WTC11 (cell line): ENCODE measurements around the gene DTNB. TPM values are rescaled to one million over a fixed set of nuclear protein-coding genes. Genes with fewer than 3 reads are reported as not detected.

Experiments
- ATAC-seq: fragments of 200-7000 bp; cut with Tn5 transposase; 2 replicates; pipeline ENCODE4 v1.10.0; 2021; ENCODE audit warnings: mild to moderate bottlenecking, moderate library complexity
- CTCF ChIA-PET: fragments of 300-600 bp; sonication (Branson Sonifier 250); formaldehyde crosslinking; loops from one replicate; lab custom pipeline; 2021; ENCODE audit warnings: antibody characterized with exemption; lab: Charles Lee
- POLR2A ChIA-PET: fragments of 350-600 bp; sonication (Branson Sonifier 250); formaldehyde crosslinking; loops from one replicate; lab custom pipeline; 2021; ENCODE audit warnings: antibody characterized with exemption; lab: Charles Lee
- DNase-seq: peaks from one replicate; pipeline ENCODE4 v3.0.0; 2021; ENCODE audit warnings: low spot score
- H3K27ac Mint-ChIP-seq: 2 replicates; pipeline ENCODE4 v1.8.0; 2021; ENCODE audit warnings: mixed read lengths
- H3K27me3 Mint-ChIP-seq: 2 replicates; pipeline ENCODE4 v1.8.0; 2021; ENCODE audit warnings: low read depth, mild to moderate bottlenecking, moderate library complexity, mixed read lengths
- H3K36me3 Mint-ChIP-seq: 2 replicates; pipeline ENCODE4 v1.8.0; 2021; ENCODE audit warnings: mixed read lengths
- H3K4me1 Mint-ChIP-seq: 2 replicates; pipeline ENCODE4 v1.8.0; 2022; ENCODE audit warnings: mixed read lengths
- H3K4me3 Mint-ChIP-seq: 2 replicates; pipeline ENCODE4 v1.8.0; 2021; ENCODE audit warnings: mild to moderate bottlenecking, moderate library complexity, mixed read lengths
- H3K9me3 Mint-ChIP-seq: 2 replicates; pipeline ENCODE4 v1.8.0; 2021; ENCODE audit warnings: mixed read lengths
- AR ChIP-seq: fragments of 250-450 bp; sonication (Bioruptor Pico); IDR thresholded peaks from 2 replicates; pipeline ENCODE4 v1.9.0; 2021; ENCODE audit warnings: mild to moderate bottlenecking
- E2F1 ChIP-seq: sonication (generic); formaldehyde crosslinking; IDR thresholded peaks from 2 replicates; pipeline ENCODE4 v1.8.0; 2022; ENCODE audit warnings: mild to moderate bottlenecking, missing genetic modification reagents
- GABPB1 ChIP-seq: sonication (generic); formaldehyde crosslinking; IDR thresholded peaks from 2 replicates; pipeline ENCODE4 v1.8.1; 2023; ENCODE audit warnings: mild to moderate bottlenecking, missing genetic modification reagents
- KAT7 ChIP-seq: sonication (generic); formaldehyde crosslinking; IDR thresholded peaks from 2 replicates; pipeline ENCODE4 v1.8.1; 2023; ENCODE audit warnings: missing genetic modification reagents, mild to moderate bottlenecking, borderline replicate concordance
- MLX ChIP-seq: sonication (generic); formaldehyde crosslinking; IDR thresholded peaks from 2 replicates; pipeline ENCODE4 v1.8.1; 2023; ENCODE audit warnings: mild to moderate bottlenecking, missing genetic modification reagents, moderate library complexity
- MXD4 ChIP-seq: fragments of 250-450 bp; sonication (Bioruptor Pico); IDR thresholded peaks from 2 replicates; pipeline ENCODE4 v1.8.0; 2021; ENCODE audit warnings: mild to moderate bottlenecking, moderate library complexity, borderline replicate concordance
- MYBL2 ChIP-seq: sonication (generic); formaldehyde crosslinking; IDR thresholded peaks from 2 replicates; pipeline ENCODE4 v1.8.1; 2023; ENCODE audit warnings: mild to moderate bottlenecking, moderate library complexity, missing genetic modification reagents
- NFE2L1 ChIP-seq: sonication (generic); formaldehyde crosslinking; IDR thresholded peaks from 2 replicates; pipeline ENCODE4 v1.8.1; 2023; ENCODE audit warnings: missing genetic modification reagents
- NFYB ChIP-seq: sonication (generic); formaldehyde crosslinking; conservative IDR thresholded peaks from 2 replicates; pipeline ENCODE4 v1.8.0; 2022; ENCODE audit warnings: low read depth, missing genetic modification reagents
- NR1H2 ChIP-seq: sonication (generic); formaldehyde crosslinking; IDR thresholded peaks from 2 replicates; pipeline ENCODE4 v1.9.0; 2021; ENCODE audit warnings: mild to moderate bottlenecking, moderate library complexity, missing genetic modification reagents
- TCF7 ChIP-seq: sonication (generic); formaldehyde crosslinking; IDR thresholded peaks from 2 replicates; pipeline ENCODE4 v1.8.0; 2022; ENCODE audit warnings: mild to moderate bottlenecking, low read depth, missing genetic modification reagents, moderate library complexity
- USF1 ChIP-seq: sonication (generic); formaldehyde crosslinking; IDR thresholded peaks from 2 replicates; pipeline ENCODE4 v1.8.0; 2022; ENCODE audit warnings: mild to moderate bottlenecking, missing genetic modification reagents
- ZNF219 ChIP-seq: sonication (generic); formaldehyde crosslinking; IDR thresholded peaks from 2 replicates; pipeline ENCODE4 v1.8.0; 2023; ENCODE audit warnings: missing genetic modification reagents, mild to moderate bottlenecking, borderline replicate concordance
- ZNF317 ChIP-seq: sonication (generic); formaldehyde crosslinking; IDR thresholded peaks from 2 replicates; pipeline ENCODE4 v1.8.1; 2023; ENCODE audit warnings: low read depth, mild to moderate bottlenecking, moderate library complexity, missing genetic modification reagents, borderline replicate concordance
- ZNF425 ChIP-seq: fragments of 250-450 bp; sonication (Bioruptor Pico); conservative IDR thresholded peaks from 2 replicates; pipeline ENCODE4 v1.9.0; 2021; ENCODE audit warnings: mild to moderate bottlenecking
- ZNF532 ChIP-seq: fragments of 250-450 bp; sonication (Bioruptor Pico); IDR thresholded peaks from 2 replicates; pipeline ENCODE4 v1.9.0; 2021; ENCODE audit warnings: mild to moderate bottlenecking, borderline replicate concordance
- total RNA-seq: library from RNA; stranded (reverse); gene quantifications from 3 replicates; pipeline ENCODE4 v1.2.3, GENCODE V29; 2021
- TF ChIP-seq, protein P1 (sequence below): sonication (generic); formaldehyde crosslinking; IDR thresholded peaks from 2 replicates; pipeline ENCODE4 v1.8.1; 2023; ENCODE audit warnings: mild to moderate bottlenecking, missing genetic modification reagents, borderline replicate concordance
- TF ChIP-seq, protein P2 (sequence below): sonication (generic); formaldehyde crosslinking; IDR thresholded peaks from 2 replicates; pipeline ENCODE4 v1.8.1; 2022; ENCODE audit warnings: missing genetic modification reagents, borderline replicate concordance

Gene DTNB
- total RNA-seq, 1 experiment from 2014 or later: 39.9 TPM

- ChIA-PET POLR2A (no interaction called here), CTCF (interaction anchor here (2.2 kb wide), 1 partner anchor 36 kb away, joined by 11 read pairs; no protein-coding TSS in a partner anchor)
- no peak for DNase-seq
- no peak overlapping the region for H3K27ac Mint-ChIP-seq
- H3K36me3 Mint-ChIP-seq: peaks cover 3% of the 10 kb centered on the region; the same call in 1 of the 2 replicates
- ATAC-seq: peak; percentile 62
- H3K27me3 Mint-ChIP-seq: no peaks in the 10 kb centered on the region
- 0 out of 2 replicates have a peak, but pooled peaks cover 3% of the 10 kb centered on the region for H3K9me3 Mint-ChIP-seq
- peaks cover 12% of the 10 kb centered on the region for H3K4me1 Mint-ChIP-seq
- TF ChIP-seq TCF7 (no peak), KAT7 (CRISPR knock-in tag) (no peak), USF1 (CRISPR knock-in tag) (no peak), NFYB (CRISPR knock-in tag) (no peak), NR1H2 (CRISPR knock-in tag) (no peak), NFE2L1 (CRISPR knock-in tag) (no peak), ZNF219 (CRISPR knock-in tag) (no peak), ZNF532 (CRISPR knock-in tag) (no peak), ZNF425 (no peak), MYBL2 (CRISPR knock-in tag) (no peak), MXD4 (CRISPR knock-in tag) (no peak), ZNF317 (CRISPR knock-in tag) (no peak), GABPB1 (CRISPR knock-in tag) (no peak), AR (no peak), E2F1 (CRISPR knock-in tag) (no peak), MLX (CRISPR knock-in tag) (no peak)
- TF ChIP-seq, protein P1, sequence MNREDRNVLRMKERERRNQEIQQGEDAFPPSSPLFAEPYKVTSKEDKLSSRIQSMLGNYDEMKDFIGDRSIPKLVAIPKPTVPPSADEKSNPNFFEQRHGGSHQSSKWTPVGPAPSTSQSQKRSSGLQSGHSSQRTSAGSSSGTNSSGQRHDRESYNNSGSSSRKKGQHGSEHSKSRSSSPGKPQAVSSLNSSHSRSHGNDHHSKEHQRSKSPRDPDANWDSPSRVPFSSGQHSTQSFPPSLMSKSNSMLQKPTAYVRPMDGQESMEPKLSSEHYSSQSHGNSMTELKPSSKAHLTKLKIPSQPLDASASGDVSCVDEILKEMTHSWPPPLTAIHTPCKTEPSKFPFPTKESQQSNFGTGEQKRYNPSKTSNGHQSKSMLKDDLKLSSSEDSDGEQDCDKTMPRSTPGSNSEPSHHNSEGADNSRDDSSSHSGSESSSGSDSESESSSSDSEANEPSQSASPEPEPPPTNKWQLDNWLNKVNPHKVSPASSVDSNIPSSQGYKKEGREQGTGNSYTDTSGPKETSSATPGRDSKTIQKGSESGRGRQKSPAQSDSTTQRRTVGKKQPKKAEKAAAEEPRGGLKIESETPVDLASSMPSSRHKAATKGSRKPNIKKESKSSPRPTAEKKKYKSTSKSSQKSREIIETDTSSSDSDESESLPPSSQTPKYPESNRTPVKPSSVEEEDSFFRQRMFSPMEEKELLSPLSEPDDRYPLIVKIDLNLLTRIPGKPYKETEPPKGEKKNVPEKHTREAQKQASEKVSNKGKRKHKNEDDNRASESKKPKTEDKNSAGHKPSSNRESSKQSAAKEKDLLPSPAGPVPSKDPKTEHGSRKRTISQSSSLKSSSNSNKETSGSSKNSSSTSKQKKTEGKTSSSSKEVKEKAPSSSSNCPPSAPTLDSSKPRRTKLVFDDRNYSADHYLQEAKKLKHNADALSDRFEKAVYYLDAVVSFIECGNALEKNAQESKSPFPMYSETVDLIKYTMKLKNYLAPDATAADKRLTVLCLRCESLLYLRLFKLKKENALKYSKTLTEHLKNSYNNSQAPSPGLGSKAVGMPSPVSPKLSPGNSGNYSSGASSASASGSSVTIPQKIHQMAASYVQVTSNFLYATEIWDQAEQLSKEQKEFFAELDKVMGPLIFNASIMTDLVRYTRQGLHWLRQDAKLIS (CRISPR knock-in tag): no peak
- TF ChIP-seq, protein P2, sequence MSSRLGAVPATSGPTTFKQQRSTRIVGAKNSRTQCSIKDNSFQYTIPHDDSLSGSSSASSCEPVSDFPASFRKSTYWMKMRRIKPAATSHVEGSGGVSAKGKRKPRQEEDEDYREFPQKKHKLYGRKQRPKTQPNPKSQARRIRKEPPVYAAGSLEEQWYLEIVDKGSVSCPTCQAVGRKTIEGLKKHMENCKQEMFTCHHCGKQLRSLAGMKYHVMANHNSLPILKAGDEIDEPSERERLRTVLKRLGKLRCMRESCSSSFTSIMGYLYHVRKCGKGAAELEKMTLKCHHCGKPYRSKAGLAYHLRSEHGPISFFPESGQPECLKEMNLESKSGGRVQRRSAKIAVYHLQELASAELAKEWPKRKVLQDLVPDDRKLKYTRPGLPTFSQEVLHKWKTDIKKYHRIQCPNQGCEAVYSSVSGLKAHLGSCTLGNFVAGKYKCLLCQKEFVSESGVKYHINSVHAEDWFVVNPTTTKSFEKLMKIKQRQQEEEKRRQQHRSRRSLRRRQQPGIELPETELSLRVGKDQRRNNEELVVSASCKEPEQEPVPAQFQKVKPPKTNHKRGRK: no peak
- H3K4me3 Mint-ChIP-seq: no peak overlapping the region
Observed at GRCh38 chr2:25398534-25398933, 274.8 kb downstream of the DTNB start.
